ENCODE results near the gene TSPAN31.
A peak's percentile ranks its signal among the peaks of the same experiment; 100 is the strongest.

Gene TSPAN31

DNA sequence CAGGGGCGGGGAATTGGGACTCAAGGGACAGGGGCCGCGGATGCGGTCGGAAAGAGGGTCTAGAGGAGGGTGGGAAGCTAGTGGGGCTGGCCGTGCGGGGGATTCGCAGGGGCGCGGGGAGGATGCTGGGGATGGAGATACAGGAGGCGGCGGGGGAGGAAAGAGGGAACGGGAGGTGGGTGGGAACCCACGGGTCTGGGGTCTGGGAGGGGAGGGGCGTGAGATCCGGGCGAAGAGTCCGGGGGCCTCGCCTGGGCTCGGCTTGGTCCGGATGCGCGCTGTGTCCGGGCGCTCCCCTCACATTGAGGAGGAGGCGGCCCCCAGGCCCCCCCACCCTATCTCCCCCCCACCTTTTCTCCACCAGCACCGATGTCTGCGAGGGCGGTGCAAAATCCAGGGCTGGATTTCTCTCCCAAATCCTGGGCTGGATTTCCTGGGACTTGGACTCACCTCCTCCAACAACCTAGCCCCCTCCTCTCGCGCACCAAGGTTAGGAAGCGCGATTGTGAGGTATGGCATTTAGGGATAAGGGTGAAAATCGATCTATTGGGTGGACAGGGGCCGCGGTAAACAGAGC is 6.1 kb upstream of the TSPAN31 start, which contains the start of gene AGAP2 (continued):
- TF ChIP-seq, protein P1, sequence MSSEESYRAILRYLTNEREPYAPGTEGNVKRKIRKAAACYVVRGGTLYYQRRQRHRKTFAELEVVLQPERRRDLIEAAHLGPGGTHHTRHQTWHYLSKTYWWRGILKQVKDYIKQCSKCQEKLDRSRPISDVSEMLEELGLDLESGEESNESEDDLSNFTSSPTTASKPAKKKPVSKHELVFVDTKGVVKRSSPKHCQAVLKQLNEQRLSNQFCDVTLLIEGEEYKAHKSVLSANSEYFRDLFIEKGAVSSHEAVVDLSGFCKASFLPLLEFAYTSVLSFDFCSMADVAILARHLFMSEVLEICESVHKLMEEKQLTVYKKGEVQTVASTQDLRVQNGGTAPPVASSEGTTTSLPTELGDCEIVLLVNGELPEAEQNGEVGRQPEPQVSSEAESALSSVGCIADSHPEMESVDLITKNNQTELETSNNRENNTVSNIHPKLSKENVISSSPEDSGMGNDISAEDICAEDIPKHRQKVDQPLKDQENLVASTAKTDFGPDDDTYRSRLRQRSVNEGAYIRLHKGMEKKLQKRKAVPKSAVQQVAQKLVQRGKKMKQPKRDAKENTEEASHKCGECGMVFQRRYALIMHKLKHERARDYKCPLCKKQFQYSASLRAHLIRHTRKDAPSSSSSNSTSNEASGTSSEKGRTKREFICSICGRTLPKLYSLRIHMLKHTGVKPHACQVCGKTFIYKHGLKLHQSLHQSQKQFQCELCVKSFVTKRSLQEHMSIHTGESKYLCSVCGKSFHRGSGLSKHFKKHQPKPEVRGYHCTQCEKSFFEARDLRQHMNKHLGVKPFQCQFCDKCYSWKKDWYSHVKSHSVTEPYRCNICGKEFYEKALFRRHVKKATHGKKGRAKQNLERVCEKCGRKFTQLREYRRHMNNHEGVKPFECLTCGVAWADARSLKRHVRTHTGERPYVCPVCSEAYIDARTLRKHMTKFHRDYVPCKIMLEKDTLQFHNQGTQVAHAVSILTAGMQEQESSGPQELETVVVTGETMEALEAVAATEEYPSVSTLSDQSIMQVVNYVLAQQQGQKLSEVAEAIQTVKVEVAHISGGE (tag by site-specific recombination; conservative IDR thresholded peaks at IDR 0.05; ENCODE audit: low read depth) = peak; percentile 54
- TF ChIP-seq ZBTB20 (tag by site-specific recombination; IDR thresholded peaks at IDR 0.05) (no peak; the same call in 1 of the 2 replicates), KLF9 (tag by site-specific recombination; IDR thresholded peaks at IDR 0.05; ENCODE audit: low read depth) (peak; percentile 48), OVOL3 (tag by site-specific recombination; IDR thresholded peaks at IDR 0.05) (no peak), HOXD13 (CRISPR knock-in tag; IDR thresholded peaks at IDR 0.05; ENCODE audit: borderline replicate concordance) (no peak), ZNF747 (tag by site-specific recombination; IDR thresholded peaks at IDR 0.05) (no peak), INSM2 (tag by site-specific recombination; IDR thresholded peaks at IDR 0.05) (no peak), ZNF488 (tag by site-specific recombination; IDR thresholded peaks at IDR 0.05) (no peak), ZNF510 (tag by site-specific recombination; IDR thresholded peaks at IDR 0.05; ENCODE audit: insufficient replicate concordance) (no peak), ZNF121 (tag by site-specific recombination; IDR thresholded peaks at IDR 0.05) (no peak), ZNF610 (tag by site-specific recombination; IDR thresholded peaks at IDR 0.05; ENCODE audit: borderline replicate concordance) (no peak), ZNF776 (tag by site-specific recombination; IDR thresholded peaks at IDR 0.05; ENCODE audit: borderline replicate concordance) (no peak), ELK4 (IDR thresholded peaks at IDR 0.05; ENCODE audit: borderline replicate concordance, low read depth, low read length) (no peak), KLF16 (tag by site-specific recombination; IDR thresholded peaks at IDR 0.05) (no peak; the same call in none of the 2 replicates), ZNF324 (tag by site-specific recombination; IDR thresholded peaks at IDR 0.05) (no peak), ZNF707 (tag by site-specific recombination; IDR thresholded peaks at IDR 0.05) (no peak), ZFP41 (tag by site-specific recombination; IDR thresholded peaks at IDR 0.05; ENCODE audit: borderline replicate concordance) (no peak), HOXA7 (CRISPR knock-in tag; IDR thresholded peaks at IDR 0.05; ENCODE audit: borderline replicate concordance) (no peak), SP2 (tag by site-specific recombination; IDR thresholded peaks at IDR 0.05) (peak; percentile 61), ZNF24 (tag by site-specific recombination; IDR thresholded peaks at IDR 0.05) (0 out of 2 replicates have a peak, but pooled peaks have one; percentile 35), ZNF623 (tag by site-specific recombination; IDR thresholded peaks at IDR 0.05) (no peak), ZNF664 (tag by site-specific recombination; IDR thresholded peaks at IDR 0.05) (no peak), ZNF670 (tag by site-specific recombination; IDR thresholded peaks at IDR 0.05; ENCODE audit: low read depth) (no peak)
- TF ChIP-seq, protein P2, sequence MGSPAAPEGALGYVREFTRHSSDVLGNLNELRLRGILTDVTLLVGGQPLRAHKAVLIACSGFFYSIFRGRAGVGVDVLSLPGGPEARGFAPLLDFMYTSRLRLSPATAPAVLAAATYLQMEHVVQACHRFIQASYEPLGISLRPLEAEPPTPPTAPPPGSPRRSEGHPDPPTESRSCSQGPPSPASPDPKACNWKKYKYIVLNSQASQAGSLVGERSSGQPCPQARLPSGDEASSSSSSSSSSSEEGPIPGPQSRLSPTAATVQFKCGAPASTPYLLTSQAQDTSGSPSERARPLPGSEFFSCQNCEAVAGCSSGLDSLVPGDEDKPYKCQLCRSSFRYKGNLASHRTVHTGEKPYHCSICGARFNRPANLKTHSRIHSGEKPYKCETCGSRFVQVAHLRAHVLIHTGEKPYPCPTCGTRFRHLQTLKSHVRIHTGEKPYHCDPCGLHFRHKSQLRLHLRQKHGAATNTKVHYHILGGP (tag by site-specific recombination; IDR thresholded peaks at IDR 0.05) = no peak
- TF ChIP-seq, protein P3, sequence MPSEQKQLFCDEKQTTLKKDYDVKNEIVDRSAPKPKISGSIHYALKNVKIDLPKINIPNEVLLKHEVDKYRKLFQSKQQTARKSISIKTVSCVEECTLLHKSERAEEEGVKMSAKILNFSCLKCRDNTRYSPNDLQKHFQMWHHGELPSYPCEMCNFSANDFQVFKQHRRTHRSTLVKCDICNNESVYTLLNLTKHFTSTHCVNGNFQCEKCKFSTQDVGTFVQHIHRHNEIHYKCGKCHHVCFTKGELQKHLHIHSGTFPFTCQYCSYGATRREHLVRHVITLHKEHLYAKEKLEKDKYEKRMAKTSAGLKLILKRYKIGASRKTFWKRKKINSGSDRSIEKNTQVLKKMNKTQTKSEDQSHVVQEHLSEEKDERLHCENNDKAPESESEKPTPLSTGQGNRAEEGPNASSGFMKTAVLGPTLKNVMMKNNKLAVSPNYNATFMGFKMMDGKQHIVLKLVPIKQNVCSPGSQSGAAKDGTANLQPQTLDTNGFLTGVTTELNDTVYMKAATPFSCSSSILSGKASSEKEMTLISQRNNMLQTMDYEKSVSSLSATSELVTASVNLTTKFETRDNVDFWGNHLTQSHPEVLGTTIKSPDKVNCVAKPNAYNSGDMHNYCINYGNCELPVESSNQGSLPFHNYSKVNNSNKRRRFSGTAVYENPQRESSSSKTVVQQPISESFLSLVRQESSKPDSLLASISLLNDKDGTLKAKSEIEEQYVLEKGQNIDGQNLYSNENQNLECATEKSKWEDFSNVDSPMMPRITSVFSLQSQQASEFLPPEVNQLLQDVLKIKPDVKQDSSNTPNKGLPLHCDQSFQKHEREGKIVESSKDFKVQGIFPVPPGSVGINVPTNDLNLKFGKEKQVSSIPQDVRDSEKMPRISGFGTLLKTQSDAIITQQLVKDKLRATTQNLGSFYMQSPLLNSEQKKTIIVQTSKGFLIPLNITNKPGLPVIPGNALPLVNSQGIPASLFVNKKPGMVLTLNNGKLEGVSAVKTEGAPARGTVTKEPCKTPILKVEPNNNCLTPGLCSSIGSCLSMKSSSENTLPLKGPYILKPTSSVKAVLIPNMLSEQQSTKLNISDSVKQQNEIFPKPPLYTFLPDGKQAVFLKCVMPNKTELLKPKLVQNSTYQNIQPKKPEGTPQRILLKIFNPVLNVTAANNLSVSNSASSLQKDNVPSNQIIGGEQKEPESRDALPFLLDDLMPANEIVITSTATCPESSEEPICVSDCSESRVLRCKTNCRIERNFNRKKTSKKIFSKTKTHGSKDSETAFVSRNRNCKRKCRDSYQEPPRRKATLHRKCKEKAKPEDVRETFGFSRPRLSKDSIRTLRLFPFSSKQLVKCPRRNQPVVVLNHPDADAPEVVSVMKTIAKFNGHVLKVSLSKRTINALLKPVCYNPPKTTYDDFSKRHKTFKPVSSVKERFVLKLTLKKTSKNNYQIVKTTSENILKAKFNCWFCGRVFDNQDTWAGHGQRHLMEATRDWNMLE (tag by site-specific recombination; conservative IDR thresholded peaks at IDR 0.05; ENCODE audit: low read depth) = no peak
